ENCODE data around the gene GNAI3.

Gene GNAI3

GRCh38 chr1:109603229-109603628 is 54.8 kb downstream of the GNAI3 start:
- DNase-seq: no peak

- no peak for DNase-seq
Measured at GRCh38 chr1:109605381-109605780, 57.0 kb downstream of the GNAI3 start.

GRCh38 chr1:109609881-109610280 is 61.5 kb downstream of the GNAI3 start:
- DNase-seq: no peak

GRCh38 chr1:109610609-109611307 is 62.3 kb downstream of the GNAI3 start:
- no peak for DNase-seq

- no peak for DNase-seq
Measured at GRCh38 chr1:109611308-109611990, 63.0 kb downstream of the GNAI3 start.

- no peak for DNase-seq
Measured at GRCh38 chr1:109613361-109614147, 65.1 kb downstream of the GNAI3 start.

- DNase-seq: peak; percentile 11
Measured at GRCh38 chr1:109615879-109616278, 67.5 kb downstream of the GNAI3 start.

- no peak for DNase-seq
Measured at GRCh38 chr1:109616391-109616790, 68.0 kb downstream of the GNAI3 start.

GRCh38 chr1:109617291-109617801 is 68.9 kb downstream of the GNAI3 start:
- DNase-seq: no peak

GRCh38 chr1:109618661-109619575 is 70.5 kb downstream of the GNAI3 start:
- no peak for DNase-seq

GRCh38 chr1:109619576-109620400 is 71.4 kb downstream of the GNAI3 start, which contains the start of the genes AMPD2 and GNAT2:
TSS of gene AMPD2 (plus strand) at chr1:109619837. CDS start at chr1:109621176, 1,339 bp downstream.
TSS of gene GNAT2 (minus strand) at chr1:109619616. CDS start at chr1:109612870, 6,746 bp downstream.
- peak; percentile 31 for DNase-seq

GRCh38 chr1:109620401-109620791 is 72.0 kb downstream of the GNAI3 start:
- no peak for DNase-seq

GRCh38 chr1:109620841-109621286 is 72.4 kb downstream of the GNAI3 start:
- DNase-seq: peak; percentile 95

- no peak for DNase-seq
Measured at GRCh38 chr1:109621379-109622136, 73.1 kb downstream of the GNAI3 start.

GRCh38 chr1:109622137-109622892 is 73.9 kb downstream of the GNAI3 start:
- DNase-seq: no peak

GRCh38 chr1:109622895-109623294 is 74.5 kb downstream of the GNAI3 start:
- no peak for DNase-seq

- no peak for DNase-seq
Measured at GRCh38 chr1:109623601-109624161, 75.3 kb downstream of the GNAI3 start.

- DNase-seq: no peak
Measured at GRCh38 chr1:109624201-109625010, 76.0 kb downstream of the GNAI3 start.

Data from NCI-H1694 treated with DMSO at 0.1 percent for 48 hours (cell line).